Measurements from ENCODE around the gene NCOA7. TPM values are rescaled to one million over a fixed set of nuclear protein-coding genes. Genes with fewer than 3 reads are reported as not detected.
"Not testable (repeated sequence)": the region's sequence is repeated elsewhere in the genome, so short reads cannot be mapped to it uniquely, and the experiment has no call there.

The NCOA7 gene
- total RNA-seq, 4 donors from 2014 or later = 18.1 to 31.4 (median 26.7) TPM

DNA sequence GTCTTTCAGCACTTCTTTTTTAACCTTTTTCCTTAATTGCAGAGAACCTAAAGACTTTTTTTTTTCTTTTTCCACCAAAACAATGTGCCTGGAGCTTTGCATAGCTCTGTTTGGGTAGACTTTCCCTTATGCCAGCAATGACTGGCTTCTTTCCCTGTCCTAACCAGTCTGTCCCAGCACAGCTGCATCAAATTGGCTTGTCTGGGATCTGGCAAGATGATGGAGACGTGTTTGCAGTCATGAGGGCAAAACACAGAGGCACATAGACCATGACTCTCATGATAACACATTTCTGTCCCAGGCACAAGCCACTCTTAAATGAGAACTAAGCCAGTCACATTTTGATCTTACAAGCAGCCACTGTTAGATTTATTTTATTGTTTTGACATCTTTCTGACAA is 24.8 kb upstream of the NCOA7 start:
- TF ChIP-seq POLR2A (IDR thresholded peaks at IDR 0.05) = no peak
- no peak for TF ChIP-seq EP300 (IDR thresholded peaks at IDR 0.05)
- TF ChIP-seq POLR2AphosphoS5 (IDR thresholded peaks at IDR 0.05) = no peak
- TF ChIP-seq, protein P1, sequence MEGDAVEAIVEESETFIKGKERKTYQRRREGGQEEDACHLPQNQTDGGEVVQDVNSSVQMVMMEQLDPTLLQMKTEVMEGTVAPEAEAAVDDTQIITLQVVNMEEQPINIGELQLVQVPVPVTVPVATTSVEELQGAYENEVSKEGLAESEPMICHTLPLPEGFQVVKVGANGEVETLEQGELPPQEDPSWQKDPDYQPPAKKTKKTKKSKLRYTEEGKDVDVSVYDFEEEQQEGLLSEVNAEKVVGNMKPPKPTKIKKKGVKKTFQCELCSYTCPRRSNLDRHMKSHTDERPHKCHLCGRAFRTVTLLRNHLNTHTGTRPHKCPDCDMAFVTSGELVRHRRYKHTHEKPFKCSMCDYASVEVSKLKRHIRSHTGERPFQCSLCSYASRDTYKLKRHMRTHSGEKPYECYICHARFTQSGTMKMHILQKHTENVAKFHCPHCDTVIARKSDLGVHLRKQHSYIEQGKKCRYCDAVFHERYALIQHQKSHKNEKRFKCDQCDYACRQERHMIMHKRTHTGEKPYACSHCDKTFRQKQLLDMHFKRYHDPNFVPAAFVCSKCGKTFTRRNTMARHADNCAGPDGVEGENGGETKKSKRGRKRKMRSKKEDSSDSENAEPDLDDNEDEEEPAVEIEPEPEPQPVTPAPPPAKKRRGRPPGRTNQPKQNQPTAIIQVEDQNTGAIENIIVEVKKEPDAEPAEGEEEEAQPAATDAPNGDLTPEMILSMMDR (IDR thresholded peaks at IDR 0.05) = no peak
- no peak overlapping the region for H3K27ac ChIP-seq
- H3K27me3 ChIP-seq = peaks cover 9% of the 10 kb centered on the region
- ATAC-seq = no peak
- no peaks in the 10 kb centered on the region for H3K9me3 ChIP-seq
- WGBS, 2 donors (ENCODE audit: low coverage in 1 of 2) = 60% methylated on average over 1 of the region's 1 CpG; no CpG with 5 or more reads in 1 of the 2 donors
- H3K4me3 ChIP-seq = no peak overlapping the region
- H3K36me3 ChIP-seq = no peaks in the 10 kb centered on the region
- H3K4me1 ChIP-seq = no peaks in the 10 kb centered on the region

DNA sequence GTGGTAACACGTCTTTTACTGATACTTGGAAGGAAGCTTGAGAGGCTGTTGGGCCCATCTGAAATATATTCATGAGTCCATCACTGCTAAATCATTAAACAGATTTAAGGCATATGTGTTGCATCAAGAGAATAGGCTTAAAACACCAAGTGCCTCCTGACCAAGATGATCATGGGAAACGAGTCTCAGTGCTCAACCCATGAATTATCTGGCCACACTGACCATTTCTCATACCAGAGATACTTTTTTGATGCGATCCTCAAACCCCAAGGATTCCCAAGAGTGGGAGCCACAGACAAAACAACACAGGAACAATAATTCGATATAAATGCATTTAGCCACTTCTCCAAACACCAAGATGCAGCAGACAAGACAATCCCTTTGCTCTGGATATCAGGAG is 24.1 kb upstream of the NCOA7 start:
- WGBS, 2 donors (ENCODE audit: low coverage in 1 of 2) = 75 to 81% methylated on average over 4 of the region's 4 CpGs
- Histone ChIP-seq H3K27ac (no peak overlapping the region), H3K9me3 (no peaks in the 10 kb centered on the region), H3K36me3 (no peaks in the 10 kb centered on the region), H3K27me3 (peaks cover 9% of the 10 kb centered on the region), H3K4me3 (no peak overlapping the region), H3K4me1 (no peaks in the 10 kb centered on the region)
- no peak for TF ChIP-seq POLR2A (IDR thresholded peaks at IDR 0.05)
- no peak for TF ChIP-seq EP300 (IDR thresholded peaks at IDR 0.05)
- TF ChIP-seq, protein P1 (IDR thresholded peaks at IDR 0.05) = no peak
- no peak for ATAC-seq

DNA sequence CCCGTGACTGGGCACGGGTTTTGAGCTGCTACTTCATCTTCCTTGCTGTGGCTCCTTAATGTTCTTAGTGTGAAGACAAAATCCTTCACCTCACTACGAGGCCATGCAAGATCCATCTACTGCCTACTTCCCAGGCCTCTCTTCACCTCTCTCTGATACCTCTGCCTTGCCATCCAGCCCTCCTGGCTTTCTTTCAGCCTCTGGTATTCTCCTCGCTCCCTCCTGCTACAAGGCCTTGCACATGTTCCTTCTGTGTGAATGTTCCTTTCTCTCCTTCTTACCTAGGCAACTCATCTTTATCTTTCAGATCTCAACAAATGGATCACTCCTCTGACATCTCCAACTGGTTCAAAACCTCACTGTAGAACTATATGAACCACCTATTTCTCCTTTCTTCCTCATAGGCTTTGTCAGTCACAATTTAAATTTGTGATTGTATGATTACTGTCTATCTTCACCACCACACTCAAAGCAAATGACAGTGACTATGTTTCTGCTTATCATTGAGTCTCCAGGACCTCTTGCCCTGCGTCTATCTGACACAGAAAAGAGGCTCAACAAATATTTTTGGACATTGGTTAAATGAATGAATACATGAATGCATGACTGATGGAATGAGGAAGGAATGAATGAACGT is 21.5 kb upstream of the NCOA7 start:
- peaks cover 9% of the 10 kb centered on the region for H3K27me3 ChIP-seq
- no peak overlapping the region for H3K27ac ChIP-seq
- H3K36me3 ChIP-seq = no peaks in the 10 kb centered on the region
- no peaks in the 10 kb centered on the region for H3K9me3 ChIP-seq
- ATAC-seq = no peak
- no peaks in the 10 kb centered on the region for H3K4me1 ChIP-seq
- no peak overlapping the region for H3K4me3 ChIP-seq
- 55 to 59% methylated on average over 6 of the region's 6 CpGs for WGBS, 2 donors (ENCODE audit: low coverage in 1 of 2)
- TF ChIP-seq POLR2A (IDR thresholded peaks at IDR 0.05) (no peak), EP300 (IDR thresholded peaks at IDR 0.05) (no peak), POLR2AphosphoS5 (IDR thresholded peaks at IDR 0.05) (no peak)
- TF ChIP-seq, protein P1 (IDR thresholded peaks at IDR 0.05) = no peak

DNA sequence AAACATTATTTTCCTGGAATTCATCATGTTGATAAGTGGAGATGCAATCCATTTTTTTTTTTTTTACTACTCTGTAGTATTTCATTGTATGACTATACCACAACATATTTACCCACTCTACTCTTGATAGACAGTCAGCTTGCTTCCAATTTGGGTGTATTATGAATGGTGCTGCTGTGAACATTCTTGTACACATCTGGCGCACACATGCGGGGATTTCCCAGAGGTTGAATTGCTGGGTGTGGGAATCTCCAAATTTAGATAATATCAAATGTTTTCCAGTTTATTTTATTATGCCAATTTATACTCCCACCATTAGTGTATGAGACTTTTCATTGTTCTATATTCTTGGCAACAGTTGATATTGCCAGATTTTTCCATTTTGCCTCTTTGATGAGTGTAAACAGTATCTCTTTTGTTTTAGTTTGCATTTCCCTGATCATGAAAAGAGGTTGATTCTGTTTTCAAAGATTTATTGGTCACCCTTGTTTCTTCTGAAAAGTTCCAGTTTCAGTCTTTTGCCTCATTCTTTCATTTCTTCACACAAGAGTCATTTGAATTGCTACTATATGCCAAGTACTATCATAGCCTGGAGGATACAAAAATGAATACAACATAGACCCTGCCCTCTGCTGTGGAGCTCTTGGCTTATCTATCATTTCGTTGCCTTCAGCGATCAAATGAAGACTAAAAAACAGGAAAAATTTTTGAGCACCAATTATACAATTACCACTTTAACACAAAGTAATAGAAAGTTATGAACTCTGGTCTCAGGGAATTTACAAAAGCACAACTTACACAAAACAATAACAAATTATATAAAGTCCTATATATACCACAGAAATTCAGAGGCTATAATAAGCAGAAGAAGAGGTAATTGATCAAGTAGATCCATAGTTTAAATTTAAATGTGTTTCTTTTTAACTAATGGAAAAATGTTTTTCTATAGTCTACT is 17.1 kb upstream of the NCOA7 start:
- ATAC-seq = no peak
- 68 to 79% methylated on average over 4 of the region's 4 CpGs for WGBS, 2 donors (ENCODE audit: low coverage in 1 of 2)

DNA sequence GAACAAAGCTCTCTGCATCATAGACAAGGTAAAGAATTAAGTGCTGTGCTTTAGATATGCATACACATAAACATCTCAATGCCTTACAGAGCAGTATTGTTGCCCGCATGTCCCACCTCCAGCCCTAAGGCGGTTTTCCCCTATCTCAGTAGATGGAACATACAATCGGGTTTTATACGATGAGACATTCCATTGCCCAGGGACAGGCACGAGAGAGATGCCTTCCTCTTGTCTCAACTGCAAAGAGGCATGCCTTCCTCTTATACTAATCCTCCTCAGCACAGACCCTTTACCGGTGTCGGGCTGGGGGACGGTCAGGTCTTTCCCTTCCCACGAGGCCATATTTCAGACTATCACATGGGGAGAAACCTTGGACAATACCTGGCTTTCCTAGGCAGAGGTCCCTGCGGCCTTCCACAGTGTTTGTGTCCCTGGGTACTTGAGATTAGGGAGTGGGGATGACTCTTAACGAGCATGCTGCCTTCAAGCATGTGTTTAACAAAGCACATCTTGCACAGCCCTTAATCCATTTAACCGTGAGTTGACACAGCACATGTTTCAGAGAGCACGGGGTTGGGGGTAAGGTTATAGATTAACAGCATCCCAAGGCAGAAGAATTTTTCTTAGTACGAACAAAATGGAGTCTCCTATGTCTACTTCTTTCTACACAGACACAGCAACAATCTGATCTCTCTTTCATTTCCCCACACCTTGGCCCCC is 14.5 kb upstream of the NCOA7 start:
- WGBS, 2 donors (ENCODE audit: low coverage in 1 of 2) = 74 to 87% methylated on average over 7 to 10 of the region's 14 CpGs
- H3K27me3 ChIP-seq, H3K4me3 ChIP-seq, ATAC-seq, H3K27ac ChIP-seq, H3K9me3 ChIP-seq, H3K4me1 ChIP-seq, H3K36me3 ChIP-seq: not testable (repeated sequence)

More for the DNA sequence above, 17.1 kb upstream of the NCOA7 start:
- Histone ChIP-seq H3K9me3 (no peaks in the 10 kb centered on the region), H3K4me3 (no peak overlapping the region), H3K4me1 (no peaks in the 10 kb centered on the region), H3K27me3 (no peaks in the 10 kb centered on the region), H3K36me3 (no peaks in the 10 kb centered on the region), H3K27ac (no peak overlapping the region)
- TF ChIP-seq, protein P1 (IDR thresholded peaks at IDR 0.05) = no peak
- no peak for TF ChIP-seq POLR2A (IDR thresholded peaks at IDR 0.05)
- TF ChIP-seq EP300 (IDR thresholded peaks at IDR 0.05) = no peak
- no peak for TF ChIP-seq POLR2AphosphoS5 (IDR thresholded peaks at IDR 0.05)
